ENCODE results near the gene OR51G1. TPM values are rescaled to one million over a fixed set of nuclear protein-coding genes. Genes with fewer than 3 reads are reported as not detected.

The OR51G1 gene
- total RNA-seq, 1 donor from 2014 or later = not detected

DNA sequence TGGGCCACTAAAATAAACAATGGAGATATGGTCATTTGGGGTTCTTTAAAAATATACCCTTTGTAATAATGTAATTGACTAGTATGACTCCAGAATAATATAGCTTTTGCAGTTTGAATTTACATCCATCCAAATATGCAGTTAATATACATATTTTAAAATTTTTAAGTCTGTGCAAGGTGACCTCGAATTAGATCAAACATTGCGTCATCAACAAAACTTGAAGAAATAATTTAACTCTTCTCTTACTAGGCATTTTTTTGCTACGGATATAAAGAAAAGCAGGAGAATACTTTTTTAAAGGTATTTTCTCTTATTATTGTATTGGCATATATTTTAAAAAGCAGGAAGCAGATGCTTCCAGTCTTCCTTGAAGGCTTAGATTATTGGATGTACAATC, 12.6 kb upstream of the OR51G1 start:
- Mint-ChIP-seq H3K4me1 (no peaks in the 10 kb centered on the region), H3K36me3 (no peaks in the 10 kb centered on the region), H3K27ac (no peak overlapping the region), H3K4me3 (no peak overlapping the region), H3K27me3 (ENCODE audit: low read depth) (peaks cover 13% of the 10 kb centered on the region), H3K9me3 (no peaks in the 10 kb centered on the region)
- DNase-seq (ENCODE audit: low spot score in 2 of 2, unreplicated experiment in 2 of 2) = no peak
- TF ChIP-seq, protein P1, sequence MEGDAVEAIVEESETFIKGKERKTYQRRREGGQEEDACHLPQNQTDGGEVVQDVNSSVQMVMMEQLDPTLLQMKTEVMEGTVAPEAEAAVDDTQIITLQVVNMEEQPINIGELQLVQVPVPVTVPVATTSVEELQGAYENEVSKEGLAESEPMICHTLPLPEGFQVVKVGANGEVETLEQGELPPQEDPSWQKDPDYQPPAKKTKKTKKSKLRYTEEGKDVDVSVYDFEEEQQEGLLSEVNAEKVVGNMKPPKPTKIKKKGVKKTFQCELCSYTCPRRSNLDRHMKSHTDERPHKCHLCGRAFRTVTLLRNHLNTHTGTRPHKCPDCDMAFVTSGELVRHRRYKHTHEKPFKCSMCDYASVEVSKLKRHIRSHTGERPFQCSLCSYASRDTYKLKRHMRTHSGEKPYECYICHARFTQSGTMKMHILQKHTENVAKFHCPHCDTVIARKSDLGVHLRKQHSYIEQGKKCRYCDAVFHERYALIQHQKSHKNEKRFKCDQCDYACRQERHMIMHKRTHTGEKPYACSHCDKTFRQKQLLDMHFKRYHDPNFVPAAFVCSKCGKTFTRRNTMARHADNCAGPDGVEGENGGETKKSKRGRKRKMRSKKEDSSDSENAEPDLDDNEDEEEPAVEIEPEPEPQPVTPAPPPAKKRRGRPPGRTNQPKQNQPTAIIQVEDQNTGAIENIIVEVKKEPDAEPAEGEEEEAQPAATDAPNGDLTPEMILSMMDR (IDR thresholded peaks at IDR 0.05; ENCODE audit: unreplicated experiment) = no peak

DNA sequence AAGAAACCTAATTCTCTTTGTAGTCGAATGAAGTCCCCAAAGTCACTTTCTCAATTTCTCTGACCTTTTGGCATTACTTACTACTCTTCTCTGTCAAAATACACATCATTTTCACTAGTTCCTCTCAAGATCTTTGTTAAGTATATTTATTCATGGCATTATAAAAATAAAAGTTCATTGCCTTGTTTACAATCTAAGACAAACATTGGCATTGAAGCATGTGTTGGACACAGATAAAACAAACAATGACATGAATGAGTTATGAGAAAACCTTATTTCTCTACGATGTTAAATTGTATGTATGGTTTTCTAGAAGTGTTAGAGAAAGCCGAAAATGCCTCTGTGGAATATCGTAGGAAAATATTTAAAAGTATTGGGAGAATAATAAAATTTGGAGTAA, 8.6 kb upstream of the OR51G1 start:
- H3K27ac Mint-ChIP-seq = no peak overlapping the region
- H3K4me1 Mint-ChIP-seq = no peaks in the 10 kb centered on the region
- DNase-seq (ENCODE audit: low spot score in 2 of 2, unreplicated experiment in 2 of 2) = no peak
- TF ChIP-seq, protein P1 (IDR thresholded peaks at IDR 0.05; ENCODE audit: unreplicated experiment) = no peak
- H3K27me3 Mint-ChIP-seq (ENCODE audit: low read depth) = peaks cover 6% of the 10 kb centered on the region
- H3K36me3 Mint-ChIP-seq = no peaks in the 10 kb centered on the region
- no peak overlapping the region for H3K4me3 Mint-ChIP-seq
- no peaks in the 10 kb centered on the region for H3K9me3 Mint-ChIP-seq

DNA sequence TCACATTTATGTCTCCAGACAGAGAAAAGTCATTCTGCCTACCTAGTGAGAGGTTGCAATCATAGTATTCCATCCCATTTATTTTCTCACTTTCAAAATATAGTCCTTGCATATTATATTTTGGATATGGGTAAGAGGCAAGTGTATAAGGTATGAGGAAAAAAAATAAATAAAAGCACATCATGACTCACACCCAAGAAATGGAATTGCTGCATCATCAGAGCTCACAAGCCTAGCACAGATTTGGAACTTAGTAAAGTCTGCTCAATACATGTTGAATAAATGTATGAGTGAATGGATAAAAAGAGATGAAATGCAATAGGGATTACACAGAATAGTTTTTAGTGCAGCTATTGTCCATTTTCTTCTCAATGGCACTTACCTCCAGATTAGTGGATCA, 2.5 kb upstream of the OR51G1 start:
- no peak overlapping the region for H3K4me3 Mint-ChIP-seq
- H3K4me1 Mint-ChIP-seq = no peaks in the 10 kb centered on the region
- peaks cover 28% of the 10 kb centered on the region for H3K27me3 Mint-ChIP-seq (ENCODE audit: low read depth)
- no peak for DNase-seq (ENCODE audit: low spot score in 2 of 2, unreplicated experiment in 2 of 2)
- TF ChIP-seq, protein P1 (IDR thresholded peaks at IDR 0.05; ENCODE audit: unreplicated experiment) = no peak
- H3K27ac Mint-ChIP-seq = no peak overlapping the region
- no peaks in the 10 kb centered on the region for H3K9me3 Mint-ChIP-seq
- no peaks in the 10 kb centered on the region for H3K36me3 Mint-ChIP-seq

DNA sequence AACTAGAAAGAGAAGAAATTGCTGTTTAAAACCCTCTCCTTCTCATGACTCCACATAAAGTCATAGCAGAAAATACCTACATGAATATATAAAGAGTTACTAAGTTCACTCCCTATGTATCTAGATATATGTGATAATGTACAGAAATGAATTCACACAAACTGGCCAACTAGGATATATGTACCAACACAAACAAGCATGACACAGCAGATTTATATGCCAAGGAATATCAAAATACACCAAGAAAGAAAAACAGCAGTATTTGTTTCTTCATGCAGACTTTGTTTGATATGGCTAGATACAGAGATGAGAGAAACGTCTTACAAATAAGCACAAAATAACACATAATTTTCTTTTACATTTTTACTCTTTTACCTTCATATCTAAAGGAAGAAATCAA, 1.8 kb downstream of the OR51G1 start:
- no peaks in the 10 kb centered on the region for H3K36me3 Mint-ChIP-seq
- H3K27me3 Mint-ChIP-seq (ENCODE audit: low read depth) = peaks cover 29% of the 10 kb centered on the region
- H3K9me3 Mint-ChIP-seq = no peaks in the 10 kb centered on the region
- TF ChIP-seq, protein P1 (IDR thresholded peaks at IDR 0.05; ENCODE audit: unreplicated experiment) = no peak
- H3K4me3 Mint-ChIP-seq = no peak overlapping the region
- no peak overlapping the region for H3K27ac Mint-ChIP-seq
- no peak for DNase-seq (ENCODE audit: low spot score in 2 of 2, unreplicated experiment in 2 of 2)
- H3K4me1 Mint-ChIP-seq = no peaks in the 10 kb centered on the region

DNA sequence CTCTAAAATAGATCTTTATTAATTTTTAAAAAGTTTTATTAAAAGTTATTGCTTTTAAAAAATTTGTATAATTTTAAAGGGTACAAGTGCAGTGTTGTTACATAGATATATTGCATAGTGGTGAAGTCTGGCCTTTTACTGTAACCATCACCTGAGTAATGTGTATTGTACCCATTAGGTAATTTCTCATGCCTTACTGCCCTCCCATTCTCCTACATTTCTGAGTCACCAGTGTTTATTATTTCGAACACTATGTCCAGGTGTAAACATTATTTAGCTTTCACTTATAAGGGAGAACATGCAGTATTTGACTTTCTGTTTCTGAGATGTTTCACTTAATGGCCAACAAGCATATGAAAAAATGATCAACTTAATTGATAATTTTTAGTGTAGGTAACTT, 2.3 kb downstream of the OR51G1 start:
- Mint-ChIP-seq H3K4me1 (no peaks in the 10 kb centered on the region), H3K9me3 (no peaks in the 10 kb centered on the region), H3K36me3 (no peaks in the 10 kb centered on the region), H3K27me3 (ENCODE audit: low read depth) (peaks cover 26% of the 10 kb centered on the region), H3K27ac (no peak overlapping the region), H3K4me3 (no peak overlapping the region)
- TF ChIP-seq, protein P1 (IDR thresholded peaks at IDR 0.05; ENCODE audit: unreplicated experiment) = no peak
- no peak for DNase-seq (ENCODE audit: low spot score in 2 of 2, unreplicated experiment in 2 of 2)

DNA sequence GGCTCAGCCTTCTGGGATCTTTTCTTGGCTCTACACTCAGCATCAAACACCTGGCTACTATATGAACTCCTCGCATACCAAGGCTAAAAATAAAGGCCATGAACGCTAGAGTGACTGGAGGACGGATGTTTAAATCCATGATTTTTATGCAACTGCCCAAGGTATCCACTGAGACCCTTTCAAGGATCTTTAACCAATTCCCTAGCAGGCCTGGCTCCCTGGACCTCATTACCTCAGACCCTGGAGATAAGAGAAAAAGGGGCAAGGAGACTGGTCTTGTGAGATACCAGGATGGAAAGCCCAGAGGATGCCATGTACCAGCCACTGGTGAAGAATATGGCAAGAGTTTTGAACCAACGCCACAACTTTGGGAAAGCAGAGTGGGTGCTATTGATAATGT, 4.9 kb downstream of the OR51G1 start, which contains the start of gene OR51G2:
OR51G2 (minus strand) TSS at position 101 of the 400 bp plus-strand sequence. CDS start 3,687 bp downstream, outside the sequence.
- no peak within 1 kb of the TSS for H3K4me3 Mint-ChIP-seq
- peaks cover 23% of the 10 kb centered on the region for H3K27me3 Mint-ChIP-seq (ENCODE audit: low read depth)
- no peaks in the 10 kb centered on the region for H3K9me3 Mint-ChIP-seq
- no peak for DNase-seq (ENCODE audit: low spot score in 2 of 2, unreplicated experiment in 2 of 2)
- no peaks in the 10 kb centered on the region for H3K4me1 Mint-ChIP-seq
- no peaks in the 10 kb centered on the region for H3K36me3 Mint-ChIP-seq
- TF ChIP-seq, protein P1 (IDR thresholded peaks at IDR 0.05; ENCODE audit: unreplicated experiment) = no peak
- no peak within 1 kb of the TSS for H3K27ac Mint-ChIP-seq
